GM19240 (cell line): ENCODE data around the gene TLR7.

Experiments used
- DNase-seq: peaks from one replicate; pipeline ENCODE4 v3.0.0; 2011; ENCODE audit warnings: low spot score; ENCODE audit not compliant: insufficient read length

Gene TLR7

GRCh38 chrX:12922599-12922919 lies 55.7 kb downstream of the TLR7 start:
- DNase-seq: no peak

GRCh38 chrX:12929701-12930100 lies 62.8 kb downstream of the TLR7 start:
- DNase-seq: no peak

- DNase-seq: no peak
Measured at GRCh38 chrX:12930150-12930549, 63.3 kb downstream of the TLR7 start.

GRCh38 chrX:12932244-12932643 lies 65.4 kb downstream of the TLR7 start:
- DNase-seq: no peak

- no peak for DNase-seq
Measured at GRCh38 chrX:12934850-12935249, 68.0 kb downstream of the TLR7 start.

GRCh38 chrX:12936947-12937346 lies 70.1 kb downstream of the TLR7 start:
- DNase-seq: no peak
